GM12801 (cell line): ENCODE measurements around the gene BCL11B.

Experiments used
- CTCF ChIP-seq: IDR thresholded peaks from one replicate; pipeline ENCODE4 v1.5.1; 2011; ENCODE audit warnings: control low read depth; ENCODE audit not compliant: insufficient read length; ENCODE audit errors: extremely low read depth

BCL11B gene

DNA sequence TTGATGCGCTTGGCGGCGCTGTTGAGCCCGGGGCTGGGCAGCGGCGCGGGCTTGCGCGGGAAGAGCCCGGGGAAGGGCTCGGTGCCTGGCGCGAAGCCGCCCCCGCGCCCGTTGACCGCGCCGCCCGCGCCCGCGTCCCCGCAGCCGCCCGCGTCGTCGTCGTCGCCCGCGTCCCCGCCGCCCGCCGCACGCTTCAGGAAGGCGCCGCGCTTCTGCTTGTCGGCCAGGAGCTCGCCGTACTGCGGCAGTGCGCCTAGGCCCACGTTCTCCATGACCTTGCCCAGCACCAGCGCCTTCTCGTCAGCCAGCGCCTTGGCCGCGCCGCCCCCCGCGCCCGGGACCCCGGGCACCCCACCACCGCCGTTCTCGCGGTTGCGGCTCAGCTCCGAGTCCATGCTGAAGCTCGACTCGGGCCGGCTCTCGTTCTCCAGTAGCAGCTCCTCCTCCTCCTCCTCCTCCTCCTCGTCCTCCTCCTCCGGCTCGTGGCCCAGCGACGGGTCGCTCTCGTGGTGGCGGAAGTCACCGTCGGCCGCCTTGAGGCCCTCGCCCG, 97.2 kb downstream of the BCL11B start:
- TF ChIP-seq CTCF, result no peak

DNA sequence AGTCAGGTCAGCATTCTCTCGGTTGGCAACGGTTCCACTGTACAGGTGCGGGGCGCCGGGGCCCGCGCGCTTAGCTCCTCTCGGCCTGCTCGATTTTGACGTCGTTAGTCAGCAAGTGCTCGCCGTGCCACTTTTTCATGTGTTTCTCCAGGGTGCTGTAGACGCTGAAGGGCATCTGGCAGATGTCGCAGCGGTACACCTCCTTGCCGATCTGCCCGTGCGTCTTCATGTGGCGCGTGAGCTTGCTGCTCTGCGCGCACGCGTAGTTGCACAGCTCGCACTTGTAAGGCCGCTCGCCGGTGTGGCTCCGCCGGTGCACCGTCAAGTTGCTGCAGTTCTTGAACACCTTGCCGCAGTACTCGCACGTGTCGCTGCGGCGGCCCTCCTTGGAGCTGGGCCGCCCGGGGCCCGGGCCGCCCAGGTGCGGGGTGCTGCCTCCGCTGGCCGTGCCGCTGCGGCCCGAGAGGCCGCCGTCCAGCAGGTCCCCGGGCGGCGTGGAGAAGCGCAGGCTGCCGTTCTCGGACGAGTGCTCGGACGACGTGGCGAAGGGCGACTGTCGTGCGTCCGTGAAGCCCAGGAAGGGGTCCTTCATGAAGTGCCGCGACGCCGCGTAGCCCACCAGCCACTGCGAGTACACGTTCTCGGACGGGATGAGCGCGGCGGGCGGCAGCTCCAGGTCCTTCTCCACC, 97.8 kb downstream of the BCL11B start:
- no peak for TF ChIP-seq CTCF

GRCh38 chr14:99173506-99173905, 98.5 kb downstream of the BCL11B start:
- TF ChIP-seq CTCF, result no peak

- TF ChIP-seq CTCF, result no peak
These were observed 98.9 kb downstream of the BCL11B start for GRCh38 chr14:99173086-99173485.

GRCh38 chr14:99171396-99171795, 100.6 kb downstream of the BCL11B start:
- TF ChIP-seq CTCF, result no peak

DNA sequence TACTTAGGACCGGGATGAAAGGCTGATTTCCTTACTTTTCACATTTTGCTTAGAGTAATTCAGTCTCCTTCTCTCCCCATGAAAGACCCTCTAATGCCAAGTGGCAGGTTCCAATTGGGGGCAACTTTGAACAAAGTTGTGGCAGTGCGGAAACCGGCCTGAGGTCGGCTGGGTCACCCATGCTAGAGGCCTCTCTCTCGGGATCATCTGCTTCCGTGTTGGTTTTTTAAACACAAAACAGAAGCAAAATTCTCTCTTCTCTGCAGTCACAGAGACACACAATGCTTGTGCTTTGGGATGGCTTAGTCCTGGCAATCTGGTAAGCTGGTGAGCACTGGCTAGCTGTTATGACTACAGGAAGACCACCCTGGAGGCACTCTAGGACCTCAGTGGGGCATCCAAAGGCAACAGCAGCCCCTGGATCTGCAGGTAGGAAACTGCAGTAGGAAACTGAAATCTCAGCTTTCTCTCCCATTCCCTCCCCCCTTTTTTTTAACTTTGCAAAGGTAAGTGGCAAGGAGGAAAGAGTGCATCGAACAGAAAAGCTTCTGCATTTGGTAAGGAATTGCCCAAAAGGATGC, 102.1 kb downstream of the BCL11B start:
- no peak for TF ChIP-seq CTCF

- TF ChIP-seq CTCF, result no peak
These were observed 103.7 kb downstream of the BCL11B start for GRCh38 chr14:99168330-99168729.
